Stimulated activated CD8-positive, alpha-beta memory T cell treated with anti-CD3 and anti-CD28 coated beads, Interleukin-4, amount 100 ng/mL, for 48 hours (primary cell): ENCODE data around the gene NELFE.
"Not testable (repeated sequence)": the region's sequence is repeated elsewhere in the genome, so short reads cannot be mapped to it uniquely, and the experiment has no call there.

Source experiments
- DNase-seq: peaks from one replicate; pipeline ENCODE4 v3.0.0-alpha.2; 2020

The NELFE gene

GRCh38 chr6:31958741-31959739 is at the start of gene NELFE, which contains the start of gene SKIC2:
Gene NELFE, minus strand, starts transcription at chr6:31958971. Its CDS starts 525 bp downstream, at chr6:31958446.
Gene SKIC2, plus strand, starts transcription at chr6:31959175. Its CDS starts 18 bp downstream, at chr6:31959193.
- peak; percentile 99 for DNase-seq

- DNase-seq = not testable (repeated sequence)
These were observed 49.3 kb upstream of the NELFE start for GRCh38 chr6:32008037-32008436.

- not testable (repeated sequence) for DNase-seq
These were observed 48.3 kb upstream of the NELFE start for GRCh38 chr6:32007086-32007485.

GRCh38 chr6:32005991-32006529 is 47.3 kb upstream of the NELFE start:
- DNase-seq = not testable (repeated sequence)

- DNase-seq = not testable (repeated sequence)
These were observed 46.7 kb upstream of the NELFE start for GRCh38 chr6:32005538-32005880.

- not testable (repeated sequence) for DNase-seq
These were observed 46.2 kb upstream of the NELFE start for GRCh38 chr6:32004864-32005537.

- not testable (repeated sequence) for DNase-seq
These were observed 45.6 kb upstream of the NELFE start for GRCh38 chr6:32004393-32004792.

GRCh38 chr6:32003301-32003700 is 44.5 kb upstream of the NELFE start:
- DNase-seq = not testable (repeated sequence)

GRCh38 chr6:32002546-32003268 is 43.9 kb upstream of the NELFE start:
- not testable (repeated sequence) for DNase-seq

- not testable (repeated sequence) for DNase-seq
These were observed 37.6 kb upstream of the NELFE start for GRCh38 chr6:31996385-31996784.

- not testable (repeated sequence) for DNase-seq
These were observed 35.6 kb upstream of the NELFE start for GRCh38 chr6:31994421-31994820.

- not testable (repeated sequence) for DNase-seq
These were observed 30.6 kb upstream of the NELFE start for GRCh38 chr6:31989363-31989762.

GRCh38 chr6:31981744-31982143 is 23.0 kb upstream of the NELFE start, which contains the start of gene C4A:
Gene C4A, plus strand, starts transcription at chr6:31982057. Its CDS starts 51 bp downstream, at chr6:31982108.
- DNase-seq = not testable (repeated sequence)

GRCh38 chr6:31980998-31981397 is 22.2 kb upstream of the NELFE start:
- not testable (repeated sequence) for DNase-seq

GRCh38 chr6:31980195-31980876 is 21.6 kb upstream of the NELFE start:
- DNase-seq = not testable (repeated sequence)

- DNase-seq = no peak
These were observed 20.6 kb upstream of the NELFE start for GRCh38 chr6:31979238-31979898.

- no peak for DNase-seq
These were observed 20.1 kb upstream of the NELFE start for GRCh38 chr6:31978831-31979230.

GRCh38 chr6:31977816-31978431 is 19.2 kb upstream of the NELFE start:
- DNase-seq = no peak

- not testable (repeated sequence) for DNase-seq
These were observed 17.3 kb upstream of the NELFE start for GRCh38 chr6:31976065-31976464.

- no peak for DNase-seq
These were observed 14.1 kb upstream of the NELFE start for GRCh38 chr6:31972709-31973350.
